ENCODE measurements around the gene ARHGAP5.
A peak's percentile ranks its signal among the peaks of the same experiment; 100 is the strongest.

The ARHGAP5 gene

GRCh38 chr14:32190673-32191072 lies 113.6 kb downstream of the ARHGAP5 start:
- no peak for DNase-seq

GRCh38 chr14:32192712-32193373 lies 115.7 kb downstream of the ARHGAP5 start:
- DNase-seq, result no peak

- no peak for DNase-seq
Measured at GRCh38 chr14:32193532-32193931, 116.4 kb downstream of the ARHGAP5 start.

- DNase-seq, result no peak
Measured at GRCh38 chr14:32195636-32196035, 118.5 kb downstream of the ARHGAP5 start.

- no peak for DNase-seq
Measured at GRCh38 chr14:32197919-32198318, 120.8 kb downstream of the ARHGAP5 start.

GRCh38 chr14:32200368-32201192 lies 123.5 kb downstream of the ARHGAP5 start:
- DNase-seq, result no peak

GRCh38 chr14:32201193-32201815 lies 124.2 kb downstream of the ARHGAP5 start:
- peak; percentile 85 for DNase-seq

GRCh38 chr14:32201816-32202490 lies 124.8 kb downstream of the ARHGAP5 start, which contains the start of gene RNU6-7:
Gene RNU6-7 (plus strand): TSS chr14:32202045.
- DNase-seq, result peak; percentile 36

GRCh38 chr14:32202491-32202997 lies 125.4 kb downstream of the ARHGAP5 start:
- DNase-seq, result no peak

- DNase-seq, result peak; percentile 89
Measured at GRCh38 chr14:32202998-32203882, 126.1 kb downstream of the ARHGAP5 start, which contains the start of gene RNU6-8. Gene RNU6-8 (minus strand): TSS chr14:32203269.

- DNase-seq, result no peak
Measured at GRCh38 chr14:32203928-32204357, 126.8 kb downstream of the ARHGAP5 start.

GRCh38 chr14:32205554-32205953 lies 128.4 kb downstream of the ARHGAP5 start:
- no peak for DNase-seq

GRCh38 chr14:32205984-32206383 lies 128.9 kb downstream of the ARHGAP5 start:
- no peak for DNase-seq

- no peak for DNase-seq
Measured at GRCh38 chr14:32206552-32206951, 129.4 kb downstream of the ARHGAP5 start.

GRCh38 chr14:32208490-32208889 lies 131.4 kb downstream of the ARHGAP5 start:
- DNase-seq, result no peak
